ENCODE results near the gene COL6A1.
"Not testable (repeated sequence)": the region's sequence is repeated elsewhere in the genome, so short reads cannot be mapped to it uniquely, and the experiment has no call there.

Gene COL6A1

DNA sequence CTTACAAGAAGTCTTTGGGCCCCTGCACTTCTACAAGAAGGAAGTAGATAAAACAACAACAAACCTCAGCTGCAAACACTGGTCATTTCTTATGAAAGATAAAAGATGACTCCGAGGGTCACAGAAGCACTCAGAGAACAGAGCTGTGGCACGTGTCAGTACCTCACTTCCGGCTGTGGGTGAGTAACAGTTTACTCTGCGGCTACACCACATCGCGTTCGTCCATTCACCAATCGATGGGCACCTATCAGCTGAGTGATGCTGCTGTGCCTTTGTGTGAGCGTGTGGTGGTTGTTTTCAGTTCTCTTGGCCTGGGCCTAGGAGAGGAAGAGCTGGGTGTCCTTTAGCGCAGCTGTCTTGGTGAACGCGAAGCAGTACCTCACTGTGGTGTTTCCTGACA is 49.9 kb downstream of the COL6A1 start:
- no peak for DNase-seq (ENCODE audit: low spot score)

DNA sequence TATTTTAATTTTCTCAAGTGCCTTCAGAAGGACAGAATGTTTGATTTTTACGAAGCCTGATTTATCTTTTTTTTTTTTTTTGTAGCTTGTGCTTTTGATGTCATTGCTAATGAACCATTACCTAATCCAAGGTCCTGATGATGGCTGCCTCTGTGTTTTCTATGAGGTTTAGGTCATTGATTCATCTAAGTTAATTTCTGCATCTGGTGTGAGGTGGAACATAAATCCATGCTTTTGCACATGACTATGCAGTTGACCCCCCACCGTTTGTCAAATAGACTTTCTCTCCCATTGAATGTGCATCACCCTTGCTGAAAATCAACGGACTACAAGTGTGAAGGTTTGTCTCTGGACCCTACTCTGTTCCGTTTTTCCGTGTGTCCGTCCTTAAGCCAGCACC is 50.5 kb downstream of the COL6A1 start:
- no peak for DNase-seq (ENCODE audit: low spot score)

DNA sequence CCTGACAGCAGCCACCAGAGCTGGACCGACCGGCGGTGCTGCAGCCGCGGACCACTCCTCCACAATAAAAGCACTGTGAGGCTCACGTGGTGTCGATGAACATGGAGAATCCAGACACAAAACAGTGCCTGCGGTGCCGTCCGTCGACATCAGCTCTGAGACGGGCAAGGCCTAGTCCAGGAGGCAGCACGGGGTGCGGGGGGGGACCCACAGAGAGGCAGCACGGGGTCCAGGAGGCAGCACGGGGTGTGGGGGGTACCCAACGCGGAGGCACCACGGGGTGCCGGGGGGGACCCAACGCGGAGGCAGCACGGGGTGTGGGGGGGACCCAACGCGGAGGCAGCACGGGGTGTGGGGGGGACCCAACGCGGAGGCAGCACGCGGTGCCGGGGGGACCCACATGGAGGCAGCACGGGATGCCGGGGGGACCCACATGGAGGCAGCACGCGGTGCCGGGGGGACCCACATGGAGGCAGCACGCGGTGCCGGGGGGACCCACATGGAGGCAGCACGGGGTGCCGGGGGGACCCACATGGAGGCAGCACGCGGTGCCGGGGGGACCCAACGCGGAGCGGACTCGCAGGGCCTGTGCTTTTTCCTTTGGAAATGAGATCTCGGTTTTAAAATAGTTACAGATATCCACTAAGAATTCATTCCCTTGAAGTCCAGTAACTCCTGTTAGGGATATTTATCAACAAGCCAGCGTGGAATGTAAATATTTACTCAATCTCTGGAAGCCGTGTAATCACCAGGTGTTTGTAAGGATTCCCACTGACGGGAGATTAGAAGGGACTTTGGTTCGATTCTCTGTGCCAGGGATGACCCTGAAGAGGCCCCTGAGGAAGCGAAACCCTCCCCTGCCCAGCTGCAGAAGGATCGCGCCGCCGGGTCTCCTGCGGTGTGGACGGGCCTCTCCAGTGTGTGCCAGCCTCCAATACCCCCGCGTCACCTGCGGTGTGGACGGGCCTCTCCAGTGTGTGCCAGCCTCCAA is 52.1 kb downstream of the COL6A1 start:
- no peak for DNase-seq (ENCODE audit: low spot score)

DNA sequence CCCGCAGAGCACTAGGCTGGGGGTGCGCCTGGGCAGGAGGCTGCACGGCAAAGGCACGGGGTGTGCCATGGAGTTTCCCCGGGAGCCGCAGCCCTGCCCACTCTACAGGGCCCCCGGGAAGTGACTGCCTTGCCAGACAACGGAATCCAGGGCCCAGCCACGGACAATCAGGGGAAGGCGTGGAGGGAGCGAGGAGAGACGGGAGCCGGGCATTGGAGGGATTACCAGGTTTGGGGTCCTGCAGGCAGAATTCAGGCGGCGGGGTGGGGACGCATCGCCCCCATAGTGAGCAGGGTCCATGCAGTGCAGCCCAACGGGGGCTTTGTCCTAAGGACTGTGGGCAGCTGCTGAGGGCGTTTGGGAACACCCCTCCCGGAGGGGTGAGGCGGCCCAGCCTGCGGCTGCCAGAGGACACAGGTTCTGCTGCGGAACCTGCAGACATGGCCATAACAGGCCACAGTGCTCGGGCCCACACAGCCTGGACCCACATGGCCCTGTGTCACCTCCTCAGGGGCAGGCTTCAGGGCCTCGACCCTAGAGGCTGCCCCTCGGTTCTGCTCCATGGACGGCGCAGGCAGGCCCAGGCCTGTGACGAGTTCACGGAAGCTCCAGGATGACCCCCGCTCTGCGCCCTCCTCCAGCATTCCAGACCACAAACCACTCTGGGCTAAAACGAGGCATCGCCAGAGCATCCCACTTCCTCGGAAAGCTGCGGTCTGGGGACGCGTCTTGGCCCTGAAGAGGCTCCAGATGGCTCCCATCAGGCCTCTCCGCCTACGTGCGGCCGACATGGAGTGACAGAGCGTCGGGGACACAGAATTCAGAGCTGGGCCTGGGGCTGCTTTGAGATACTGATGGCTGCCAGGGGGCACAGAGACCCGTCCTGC is 54.5 kb downstream of the COL6A1 start:
- peak; percentile 92 for DNase-seq (ENCODE audit: low spot score)

DNA sequence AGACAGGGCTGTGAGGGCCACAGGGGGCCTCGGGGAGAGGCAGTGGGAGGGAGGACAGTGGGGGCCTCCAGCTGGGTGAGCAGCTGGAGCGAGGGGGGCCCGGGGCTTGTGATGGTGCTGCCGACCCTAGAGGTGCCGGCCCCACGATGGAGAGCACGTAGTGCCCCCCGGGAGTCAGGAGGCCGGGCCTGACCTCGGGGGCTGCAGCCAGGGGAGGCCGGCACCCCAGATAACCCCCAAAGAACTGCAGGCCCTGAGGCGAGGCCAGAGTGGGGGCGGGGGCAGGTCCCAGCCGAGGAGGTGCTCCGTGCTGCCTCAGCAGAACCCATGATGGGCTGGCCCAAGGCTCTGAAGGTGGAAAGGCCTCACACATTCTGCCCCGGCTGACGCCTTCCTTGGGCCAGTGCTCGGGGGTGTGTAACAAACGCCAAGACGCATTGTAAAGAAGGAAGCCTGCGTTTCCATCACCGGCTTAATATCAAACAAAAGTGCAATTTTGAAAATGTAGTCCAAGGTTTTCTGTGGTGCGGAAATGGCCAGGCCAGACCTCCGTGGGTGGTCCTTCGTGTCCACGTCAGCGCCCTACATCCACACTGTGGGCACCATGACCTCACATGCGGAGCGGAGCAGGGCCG is 55.2 kb downstream of the COL6A1 start:
- no peak for DNase-seq (ENCODE audit: low spot score)

DNA sequence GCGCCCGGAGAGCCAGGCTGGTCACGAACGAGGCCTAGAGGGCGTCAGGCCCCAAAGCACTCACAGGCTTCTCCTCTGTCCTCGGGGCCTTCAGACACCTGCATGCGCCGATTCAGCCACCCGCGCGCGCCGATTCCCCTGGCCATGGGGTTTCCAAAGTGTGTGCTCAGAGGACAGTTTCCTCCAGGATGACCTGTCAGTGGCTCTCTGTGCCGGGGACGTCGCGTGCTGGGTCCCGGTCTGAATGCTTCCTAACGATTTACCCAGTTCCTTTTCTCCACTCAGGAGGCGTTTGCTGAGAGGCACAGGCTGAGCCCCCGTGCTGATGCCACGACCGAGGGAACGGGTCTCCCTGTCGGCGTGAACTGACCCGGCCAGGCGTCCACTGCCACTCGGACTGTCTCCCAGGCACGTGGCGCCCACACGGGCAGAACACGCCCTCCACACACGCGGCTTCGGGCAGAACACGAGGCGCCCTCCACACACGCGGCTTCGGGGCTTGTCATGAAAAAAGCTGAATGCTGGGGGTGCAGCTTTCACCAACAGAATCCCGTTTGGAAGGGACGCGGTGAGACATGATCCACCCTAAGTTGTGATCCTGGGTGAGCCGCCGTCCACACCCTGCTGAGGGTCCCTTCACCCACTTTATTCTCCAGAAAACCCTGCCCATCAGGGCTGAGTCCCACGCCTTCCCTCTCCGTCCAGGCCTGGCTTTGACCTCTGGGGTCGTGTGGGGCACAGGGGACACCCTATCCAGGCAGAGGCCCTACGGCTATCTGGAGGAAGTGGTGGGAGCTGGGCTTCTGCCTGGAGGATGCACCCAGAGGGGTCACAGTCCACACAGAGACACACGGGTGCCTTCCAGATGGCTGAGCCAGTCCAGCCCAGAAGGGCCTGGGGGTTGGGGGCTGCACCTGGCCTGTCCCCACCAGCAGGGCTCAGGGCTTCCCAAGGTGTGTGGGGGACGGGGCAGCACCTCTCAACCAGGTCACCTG is 56.1 kb downstream of the COL6A1 start:
- DNase-seq (ENCODE audit: low spot score), result no peak

DNA sequence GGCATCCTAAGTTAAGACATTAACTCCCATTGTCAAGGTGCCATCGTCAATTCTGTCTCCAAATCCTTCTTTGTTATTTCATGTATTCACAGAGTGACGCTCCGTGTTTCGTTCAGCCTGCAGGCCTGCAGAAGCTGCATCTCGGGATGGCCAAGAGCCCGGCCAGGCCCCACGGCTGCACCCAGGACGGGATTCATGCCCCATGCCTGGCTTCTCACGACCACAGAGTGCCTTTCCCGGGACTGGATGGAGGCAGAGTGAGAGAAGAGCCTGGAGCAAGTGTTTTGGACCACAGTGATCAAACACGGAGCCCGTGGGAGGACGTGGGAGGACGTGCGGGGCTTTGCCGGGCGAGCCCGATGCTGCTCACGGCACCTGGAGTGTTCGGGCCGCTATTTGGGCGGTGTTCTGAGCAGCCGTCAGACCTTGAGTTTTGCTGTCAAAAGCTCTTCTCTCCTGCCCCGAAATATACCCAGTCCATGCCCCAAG is 56.8 kb downstream of the COL6A1 start:
- DNase-seq (ENCODE audit: low spot score), result no peak

DNA sequence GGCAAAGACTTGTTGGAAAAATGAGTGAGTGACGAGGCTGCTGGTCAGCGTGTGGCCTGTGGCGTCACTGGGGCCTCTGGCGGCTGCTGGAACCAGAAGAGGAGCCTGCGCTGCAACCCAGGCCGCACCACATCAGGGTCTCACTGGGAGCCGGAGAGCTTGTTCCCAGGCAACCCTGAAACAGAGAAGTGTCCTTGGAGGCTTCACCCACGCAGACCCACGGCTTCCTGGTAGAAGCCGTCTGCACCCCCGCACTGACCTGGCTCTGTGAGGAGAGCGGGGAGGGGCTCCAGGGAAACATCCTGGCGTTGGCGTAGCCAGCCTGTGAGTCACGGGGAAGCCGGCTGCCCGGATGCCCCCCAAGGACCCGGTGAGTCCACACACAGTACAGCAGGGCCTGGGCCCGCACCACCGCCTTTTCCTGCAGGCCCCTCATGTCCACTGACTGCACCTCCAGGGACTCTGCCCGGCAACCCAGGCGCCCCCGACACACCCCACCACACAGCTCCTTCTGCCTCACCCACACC is 57.4 kb downstream of the COL6A1 start:
- DNase-seq (ENCODE audit: low spot score), result peak; percentile 78

DNA sequence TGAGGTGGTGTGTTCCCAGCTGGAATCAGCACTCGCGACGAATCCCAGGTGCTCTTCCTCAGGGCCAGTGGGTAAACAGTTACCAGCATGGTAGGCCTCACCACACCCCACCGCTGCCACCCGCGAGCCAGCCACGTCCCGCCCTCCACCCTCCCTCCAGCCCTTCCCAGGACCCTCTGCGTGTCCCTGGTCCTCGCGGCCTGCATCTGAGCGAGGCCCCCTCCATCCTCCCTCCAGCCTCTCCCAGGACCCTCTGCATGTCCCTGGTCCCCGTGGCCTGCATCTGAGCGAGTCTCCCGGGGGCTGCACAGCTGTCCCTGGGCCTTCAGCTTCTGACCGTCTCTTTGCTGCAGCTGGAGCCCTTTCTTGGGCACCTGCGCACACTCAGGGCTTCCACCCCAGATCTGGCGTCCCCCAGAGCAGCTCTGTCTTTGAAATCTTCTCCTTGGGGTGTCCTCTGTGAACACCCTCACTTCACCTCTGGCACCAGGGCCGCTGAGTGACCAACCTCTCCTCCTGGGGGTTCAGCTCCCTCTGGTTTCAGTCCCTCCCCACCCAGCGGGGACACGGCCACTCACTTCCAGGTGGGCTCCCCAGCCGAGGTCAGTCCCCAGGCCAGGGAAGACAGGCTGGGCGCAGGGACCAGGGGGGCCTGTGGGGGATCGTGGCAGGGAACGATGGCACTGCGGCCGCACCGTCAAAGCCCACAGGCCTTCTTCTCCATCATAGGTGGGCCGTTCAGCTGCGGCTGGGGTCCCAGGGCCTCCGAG is 58.5 kb downstream of the COL6A1 start:
- DNase-seq (ENCODE audit: low spot score), result no peak

DNA sequence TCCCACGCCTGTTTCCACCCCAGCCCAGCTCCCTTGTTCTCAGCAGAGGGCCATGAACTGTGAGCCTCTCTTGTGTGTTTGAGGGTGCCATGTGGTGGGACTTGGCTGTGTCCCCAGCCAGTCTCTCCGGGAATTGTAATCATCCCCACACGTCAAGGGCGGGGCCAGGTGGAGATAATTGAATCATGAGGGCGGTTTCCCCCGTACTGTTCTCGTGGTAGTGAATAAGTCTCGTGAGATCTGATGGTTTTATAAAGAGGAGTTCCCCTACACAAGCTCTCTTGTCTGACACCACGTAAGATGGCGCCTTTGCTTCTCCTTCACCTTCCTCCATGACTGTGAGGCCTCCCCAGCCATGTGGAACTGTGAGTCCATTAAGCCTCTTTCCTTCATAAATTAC is 59.1 kb downstream of the COL6A1 start:
- no peak for DNase-seq (ENCODE audit: low spot score)

DNA sequence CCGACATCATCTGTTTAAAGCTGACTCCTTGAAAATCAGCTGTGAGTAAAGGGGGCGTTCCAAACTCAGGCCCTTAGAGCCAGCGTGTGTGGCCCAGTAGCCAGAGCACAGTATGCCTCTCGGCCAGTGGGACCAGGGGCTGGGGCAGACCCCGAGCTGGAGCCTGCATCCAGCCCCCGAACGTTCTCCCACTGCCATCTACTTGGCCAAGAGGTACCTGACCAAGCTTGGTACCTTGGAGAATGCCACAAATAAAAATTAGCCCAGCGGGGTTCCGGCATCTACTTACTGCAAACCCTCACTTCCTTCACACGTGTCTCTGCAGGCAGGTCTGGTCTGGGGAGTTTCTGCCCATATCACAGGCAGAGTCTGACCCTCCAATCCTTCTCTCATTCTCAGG is 59.6 kb downstream of the COL6A1 start:
- DNase-seq (ENCODE audit: low spot score), result no peak

DNA sequence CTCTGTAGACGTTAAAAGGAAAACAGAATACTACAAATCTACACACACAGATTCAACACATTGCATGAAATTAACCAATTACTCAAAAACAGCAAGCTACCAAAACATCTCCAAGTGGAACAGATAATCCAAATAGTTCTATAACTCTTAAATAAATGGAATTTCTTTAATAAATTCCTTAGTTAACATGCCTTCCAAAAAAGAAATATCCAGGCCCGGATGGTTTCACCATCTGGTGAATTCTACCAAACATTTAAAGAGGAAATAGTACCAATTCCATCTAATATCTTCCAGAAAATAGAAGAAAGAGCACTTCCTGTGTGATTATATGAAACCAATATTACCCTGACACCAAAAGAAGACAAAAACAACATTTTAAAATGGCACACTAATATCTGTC is 63.6 kb downstream of the COL6A1 start:
- no peak for DNase-seq (ENCODE audit: low spot score)

DNA sequence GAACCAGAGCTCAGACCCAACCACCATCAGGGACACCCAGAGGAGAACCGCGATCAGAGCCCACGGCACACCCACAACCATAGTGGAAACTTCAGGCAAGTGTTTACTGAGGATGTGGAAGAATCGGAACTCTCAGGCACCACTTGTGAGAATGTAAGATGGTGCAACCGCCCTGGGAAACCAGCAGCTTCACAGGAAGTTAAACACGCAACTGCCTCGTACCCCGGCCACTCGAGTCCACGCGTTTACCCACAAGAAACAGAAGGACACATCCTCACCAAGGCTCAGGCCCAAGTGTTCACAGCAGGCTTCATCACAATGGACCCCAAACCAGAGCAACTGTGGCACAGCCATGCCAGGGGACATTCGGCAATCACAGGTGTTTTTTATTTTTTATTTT is 64.9 kb downstream of the COL6A1 start:
- DNase-seq (ENCODE audit: low spot score), result no peak

DNA sequence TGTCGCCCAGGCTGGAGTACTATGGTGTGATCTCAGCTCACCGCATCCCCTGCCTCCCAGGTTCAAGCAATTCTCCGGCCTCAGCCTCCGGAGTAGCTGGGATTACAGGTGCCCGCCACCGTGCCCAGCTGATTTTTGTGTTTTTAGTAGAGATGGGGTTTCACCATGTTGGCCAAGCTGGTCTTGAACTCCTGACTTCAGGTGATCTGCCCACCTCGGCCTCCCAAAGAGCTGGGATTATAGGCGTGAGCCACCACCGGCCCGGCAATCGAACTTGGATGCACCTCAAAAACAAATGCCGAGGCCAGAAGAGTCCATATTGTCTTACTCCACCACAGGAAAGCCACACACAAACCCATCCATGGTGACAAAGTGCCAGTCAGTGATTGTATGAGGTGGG is 65.3 kb downstream of the COL6A1 start:
- not testable (repeated sequence) for DNase-seq (ENCODE audit: low spot score)

DNA sequence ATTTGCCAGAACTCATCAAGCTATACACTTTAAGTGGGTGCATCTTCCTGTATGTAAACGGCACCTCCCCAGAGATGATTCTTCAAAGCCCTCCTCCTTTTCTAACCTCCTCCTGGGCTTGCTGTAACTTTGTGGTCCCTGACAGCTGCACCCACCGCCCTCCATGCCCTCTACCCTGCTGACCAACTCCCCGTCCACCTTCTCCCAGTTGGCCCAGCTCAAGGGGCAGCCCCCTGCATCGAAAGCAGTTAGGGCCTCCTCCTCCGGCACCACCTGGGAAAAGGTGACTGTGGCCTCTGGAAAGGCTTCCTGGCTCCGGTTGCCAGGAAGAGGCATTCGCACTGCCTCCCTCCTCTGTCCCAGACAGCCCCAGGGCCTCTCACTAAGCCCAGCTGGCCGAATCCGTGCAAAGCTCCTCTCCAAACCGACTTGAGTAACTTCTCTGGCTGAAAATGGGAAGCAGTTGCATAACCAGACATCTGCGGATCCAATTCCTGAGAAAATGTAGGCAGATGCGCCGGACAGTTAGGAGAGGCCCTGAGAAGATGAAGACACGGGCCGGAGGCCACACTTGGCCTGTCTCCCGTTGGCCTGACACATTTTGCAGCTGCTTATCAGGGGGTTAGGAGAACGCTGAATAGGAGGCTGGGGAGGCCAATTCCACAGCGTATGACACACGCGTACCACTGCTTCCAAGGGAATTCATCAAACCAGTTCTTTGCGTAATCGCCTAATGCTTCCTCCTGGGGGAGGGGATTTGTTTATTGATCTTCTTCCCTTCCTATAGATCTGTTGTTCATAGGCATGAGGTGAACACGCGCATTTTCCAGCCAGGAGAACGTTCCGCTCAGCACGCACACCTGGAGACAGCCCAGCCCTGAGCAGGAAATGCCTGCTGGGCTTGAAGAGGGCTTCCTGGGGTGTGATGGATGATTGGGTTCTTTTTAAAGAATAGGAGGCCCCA is 67.6 kb downstream of the COL6A1 start:
- peak; percentile 90 for DNase-seq (ENCODE audit: low spot score)

DNA sequence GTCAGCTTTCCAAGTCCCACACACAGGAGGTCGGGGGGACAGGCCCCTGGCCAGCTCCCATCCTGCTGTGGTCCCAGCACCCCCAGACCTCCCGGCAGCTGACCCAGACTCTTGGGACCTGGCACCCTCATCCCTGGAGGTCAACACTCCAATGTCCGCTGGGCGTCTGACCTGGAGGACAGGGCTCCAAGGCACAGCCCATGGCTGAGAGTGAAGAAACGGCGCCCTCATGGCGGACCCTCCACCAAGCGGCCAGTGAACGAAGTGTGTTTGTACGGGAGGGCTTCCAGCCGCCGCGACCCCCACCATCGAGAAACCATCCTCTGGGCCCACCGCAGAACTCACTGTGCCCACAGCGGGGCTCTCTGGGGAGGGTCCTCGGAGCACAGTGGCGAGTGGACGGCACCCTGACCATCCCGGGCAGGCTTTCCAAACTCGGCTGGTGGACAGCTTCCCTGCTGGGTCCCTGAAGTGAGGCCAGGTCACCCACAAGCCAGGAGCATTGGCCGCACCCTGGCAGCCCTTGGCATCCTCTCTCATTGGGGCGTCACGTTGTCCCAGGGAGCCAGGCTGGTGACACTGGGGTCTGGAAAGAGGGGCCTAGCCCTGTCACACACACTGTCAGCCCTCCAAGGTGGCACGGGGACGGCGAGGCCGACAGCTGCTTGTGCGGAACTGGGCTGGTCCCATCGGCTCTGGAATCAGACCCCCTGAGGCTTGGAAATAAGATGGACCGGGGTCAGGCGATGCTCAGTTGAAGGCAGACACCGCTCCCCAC is 68.5 kb downstream of the COL6A1 start:
- no peak for DNase-seq (ENCODE audit: low spot score)

DNA sequence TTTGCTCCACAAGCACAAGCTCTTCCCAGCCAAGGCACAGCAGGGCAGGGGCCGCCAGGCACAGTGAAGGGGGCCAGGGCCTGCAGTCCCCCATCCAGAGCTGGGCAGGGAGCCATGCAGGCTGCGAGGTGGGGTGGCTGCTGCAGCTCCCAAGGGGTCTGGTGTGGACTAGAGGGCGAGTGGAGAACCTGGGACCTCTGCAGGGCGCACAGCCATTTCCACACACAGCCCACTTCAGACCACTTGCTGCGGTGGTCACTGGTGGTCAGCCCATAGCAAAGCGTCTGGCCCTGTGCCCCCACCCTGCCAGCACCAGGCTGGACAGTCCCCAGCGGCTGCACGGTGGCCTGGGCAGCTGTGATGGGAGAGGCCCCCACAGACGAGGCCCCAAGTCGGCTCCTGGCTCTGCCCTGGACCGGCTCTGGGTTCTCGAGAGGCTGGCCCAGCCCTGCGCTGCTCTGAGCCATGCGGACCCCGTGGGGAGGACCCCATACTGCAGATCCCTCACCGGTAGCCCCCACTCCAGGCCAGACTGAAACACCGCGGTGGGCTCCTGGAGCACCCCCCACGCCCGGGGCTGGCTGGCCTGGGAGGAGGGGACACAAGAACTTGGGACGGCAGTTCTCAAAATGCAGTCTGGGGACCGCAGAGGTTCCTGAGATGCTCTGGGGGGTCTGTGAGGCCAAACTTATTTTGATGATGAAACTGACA is 69.3 kb downstream of the COL6A1 start:
- no peak for DNase-seq (ENCODE audit: low spot score)
